ENCODE data around the gene TYMS.

GRCh38 chr18:631560-631959 is 25.9 kb upstream of the TYMS start:
- no peak for TF ChIP-seq CTCF (IDR thresholded peaks at IDR 0.05)
- TF ChIP-seq SIN3A (IDR thresholded peaks at IDR 0.05; ENCODE audit: borderline replicate concordance, insufficient read depth, low read depth, low read length) = no peak
- no peak for TF ChIP-seq POLR2AphosphoS5 (IDR thresholded peaks at IDR 0.05; ENCODE audit: low read depth, low read length)
- no peak for TF ChIP-seq TCF7L2 (IDR thresholded peaks at IDR 0.05; ENCODE audit: low read depth, low read length)
- no peak for TF ChIP-seq REST (IDR thresholded peaks at IDR 0.05; ENCODE audit: insufficient read depth in 1 of 2, low read depth in 2 of 2, low read length in 1 of 2)

Measured in Panc1 (cell line).